NCI-H510A (cell line): ENCODE results near the gene SLC26A6.

ENCODE experiments used
- DNase-seq: peaks from one replicate; lab custom pipeline; 2025; lab: John Stamatoyannopoulos, UW

SLC26A6 gene

GRCh38 chr3:48635222-48636021 is at the start of gene SLC26A6:
SLC26A6 (minus strand) TSS chr3:48635461; CDS start chr3:48635393, 68 bp downstream.
- peak; percentile 85 for DNase-seq

GRCh38 chr3:48684480-48685143 is 49.4 kb upstream of the SLC26A6 start:
- DNase-seq, result no peak

- no peak for DNase-seq
These were observed 48.7 kb upstream of the SLC26A6 start for GRCh38 chr3:48684054-48684349.

GRCh38 chr3:48682786-48683185 is 47.5 kb upstream of the SLC26A6 start:
- no peak for DNase-seq

GRCh38 chr3:48681974-48682610 is 46.8 kb upstream of the SLC26A6 start:
- no peak for DNase-seq

- DNase-seq, result no peak
These were observed 46.2 kb upstream of the SLC26A6 start for GRCh38 chr3:48681541-48681880.

- DNase-seq, result no peak
These were observed 45.7 kb upstream of the SLC26A6 start for GRCh38 chr3:48680811-48681540.

- no peak for DNase-seq
These were observed 44.4 kb upstream of the SLC26A6 start for GRCh38 chr3:48679411-48680391.

- no peak for DNase-seq
These were observed 43.5 kb upstream of the SLC26A6 start for GRCh38 chr3:48678566-48679380.

- DNase-seq, result no peak
These were observed 42.8 kb upstream of the SLC26A6 start for GRCh38 chr3:48678056-48678455.

GRCh38 chr3:48674505-48674904 is 39.2 kb upstream of the SLC26A6 start:
- DNase-seq, result no peak

- DNase-seq, result no peak
These were observed 37.3 kb upstream of the SLC26A6 start for GRCh38 chr3:48672522-48672921.

GRCh38 chr3:48664929-48665328 is 29.7 kb upstream of the SLC26A6 start:
- DNase-seq, result no peak

GRCh38 chr3:48664313-48664644 is 29.0 kb upstream of the SLC26A6 start:
- DNase-seq, result no peak

GRCh38 chr3:48663489-48664312 is 28.4 kb upstream of the SLC26A6 start:
- DNase-seq, result peak; percentile 93

GRCh38 chr3:48662753-48663488 is 27.7 kb upstream of the SLC26A6 start, which contains the start of gene CELSR3:
CELSR3 (minus strand) TSS chr3:48662886; CDS start chr3:48662634, 252 bp downstream.
- DNase-seq, result peak; percentile 74

GRCh38 chr3:48662145-48662752 is 27.0 kb upstream of the SLC26A6 start:
- DNase-seq, result no peak

GRCh38 chr3:48661501-48662144 is 26.4 kb upstream of the SLC26A6 start:
- no peak for DNase-seq
